GM19023 (cell line): Measurements from ENCODE around the gene ZNF134.

Experiments used
- ATAC-seq: cut with Tn5 transposase; IDR thresholded peaks from one replicate; pipeline ENCODE4 v1.9.1; 2021; ENCODE audit warnings: mild to moderate bottlenecking, moderate library complexity; ENCODE audit not compliant: unreplicated experiment

The ZNF134 gene

DNA sequence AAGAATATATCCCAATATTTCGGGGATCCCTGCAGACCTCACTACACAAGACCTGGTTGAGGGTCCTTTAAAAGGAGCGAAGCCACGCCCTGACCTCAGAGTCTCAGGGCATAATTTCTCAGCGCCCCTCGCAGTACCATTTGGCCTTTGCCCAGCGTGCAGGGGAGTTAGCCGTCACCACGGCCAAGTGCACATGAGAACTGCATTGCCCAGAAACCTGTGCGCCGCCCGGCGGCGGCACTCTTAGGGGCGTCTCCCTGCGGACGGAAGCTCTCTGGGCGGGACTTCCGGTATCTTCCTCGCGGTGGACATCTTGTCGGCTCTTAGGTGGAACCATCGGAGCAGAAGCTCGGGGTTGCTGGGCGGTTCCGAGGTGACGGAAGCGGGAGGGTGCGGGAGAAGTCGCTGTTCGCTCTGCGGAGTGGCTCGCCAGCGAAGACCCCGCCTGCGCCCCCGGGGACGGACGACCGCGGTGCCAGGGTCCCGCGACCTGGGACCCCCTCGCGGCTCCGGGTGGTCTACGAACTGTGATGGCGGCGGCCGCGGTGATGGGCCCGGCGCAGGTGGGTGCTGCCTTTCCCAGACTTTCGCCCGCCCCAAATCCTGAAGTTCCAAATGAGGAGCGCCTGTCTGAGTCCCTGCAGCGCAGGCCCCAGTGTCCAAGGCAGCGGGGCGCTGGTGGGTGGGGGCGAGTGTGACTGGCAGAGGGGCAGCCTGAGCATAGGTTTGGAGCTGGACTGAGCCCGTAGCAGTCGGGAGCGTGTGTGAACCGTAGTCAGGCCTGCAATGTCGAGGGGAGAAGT, at the start of gene ZNF134:
TSS of gene ZNF134 (plus strand) at position 302 of the 803 bp plus-strand sequence. CDS start 5,227 bp downstream, outside the sequence.
- ATAC-seq: peak; percentile 91

GRCh38 chr19:57566396-57567265, 47.4 kb upstream of the ZNF134 start:
- no peak for ATAC-seq

DNA sequence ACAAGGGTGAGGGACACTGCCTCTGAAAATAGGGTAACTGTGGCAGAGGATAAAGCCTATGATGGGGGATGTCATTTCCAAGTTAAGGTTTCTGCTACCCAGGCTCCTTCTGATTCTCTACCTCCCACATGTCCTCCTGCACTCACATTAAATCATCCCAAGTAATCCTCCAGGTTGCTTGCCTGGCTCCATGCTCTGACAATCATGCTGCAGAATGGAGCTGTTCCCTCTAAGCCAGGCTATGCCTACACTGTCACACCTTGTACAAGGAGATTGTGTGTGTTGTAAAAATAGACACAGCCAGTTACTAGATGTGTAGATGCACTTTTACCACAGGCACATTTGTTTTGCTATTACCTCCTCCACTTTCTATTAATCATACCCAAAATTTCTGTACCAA, 43.3 kb upstream of the ZNF134 start:
- no peak for ATAC-seq

DNA sequence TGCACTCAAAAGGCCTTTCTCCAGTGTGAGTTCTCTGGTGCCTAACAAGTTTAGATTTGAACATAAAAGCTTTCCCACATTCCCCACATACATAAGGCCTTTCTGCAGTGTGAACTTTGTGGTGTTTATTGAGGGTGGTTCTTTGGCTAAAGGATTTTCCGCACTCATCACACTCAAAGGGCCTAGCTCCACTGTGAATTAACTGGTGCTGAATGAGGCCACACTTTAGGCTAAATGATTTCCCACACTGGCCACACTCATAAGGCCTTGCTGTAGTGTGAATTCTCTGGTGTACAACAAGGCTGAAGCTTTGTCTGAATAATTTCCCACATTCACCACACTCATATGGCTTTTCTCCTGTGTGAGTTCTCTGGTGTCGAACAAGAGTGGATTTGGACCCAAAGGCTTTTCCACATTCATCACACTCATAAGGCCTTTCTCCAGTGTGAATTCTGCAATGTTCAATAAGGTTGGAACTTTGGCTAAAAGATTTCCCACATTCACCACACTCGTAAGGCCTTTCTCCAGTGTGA, 41.6 kb upstream of the ZNF134 start:
- no peak for ATAC-seq

GRCh38 chr19:57576661-57577060, 37.4 kb upstream of the ZNF134 start:
- ATAC-seq: no peak

- peak; percentile 96 for ATAC-seq
These were observed 35.4 kb upstream of the ZNF134 start, which contains the start of gene ZNF416 for GRCh38 chr19:57578487-57579205. TSS of gene ZNF416 (minus strand) at chr19:57578911. CDS start at chr19:57578704, 207 bp downstream.

DNA sequence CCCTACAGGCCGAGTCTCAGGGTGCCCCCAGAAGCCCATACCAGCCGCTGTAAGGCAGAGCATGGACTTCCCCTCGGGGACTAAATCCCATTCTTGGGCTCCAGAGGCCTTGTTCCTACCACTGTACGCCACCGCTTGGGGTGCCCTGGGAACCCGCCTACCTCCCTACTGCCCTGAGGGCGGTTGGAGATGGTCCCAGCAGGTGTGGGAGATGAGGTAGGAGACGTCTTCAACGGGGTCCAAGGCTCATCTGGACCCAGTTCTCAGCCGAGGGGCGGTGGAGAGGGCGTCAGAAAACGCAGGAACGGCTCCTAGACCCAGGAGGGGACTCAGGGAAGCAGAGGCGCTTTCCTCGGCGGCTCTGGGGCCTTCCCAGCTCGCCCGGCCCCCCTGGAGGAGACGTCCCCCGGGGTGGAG, 30.9 kb upstream of the ZNF134 start:
- no peak for ATAC-seq

DNA sequence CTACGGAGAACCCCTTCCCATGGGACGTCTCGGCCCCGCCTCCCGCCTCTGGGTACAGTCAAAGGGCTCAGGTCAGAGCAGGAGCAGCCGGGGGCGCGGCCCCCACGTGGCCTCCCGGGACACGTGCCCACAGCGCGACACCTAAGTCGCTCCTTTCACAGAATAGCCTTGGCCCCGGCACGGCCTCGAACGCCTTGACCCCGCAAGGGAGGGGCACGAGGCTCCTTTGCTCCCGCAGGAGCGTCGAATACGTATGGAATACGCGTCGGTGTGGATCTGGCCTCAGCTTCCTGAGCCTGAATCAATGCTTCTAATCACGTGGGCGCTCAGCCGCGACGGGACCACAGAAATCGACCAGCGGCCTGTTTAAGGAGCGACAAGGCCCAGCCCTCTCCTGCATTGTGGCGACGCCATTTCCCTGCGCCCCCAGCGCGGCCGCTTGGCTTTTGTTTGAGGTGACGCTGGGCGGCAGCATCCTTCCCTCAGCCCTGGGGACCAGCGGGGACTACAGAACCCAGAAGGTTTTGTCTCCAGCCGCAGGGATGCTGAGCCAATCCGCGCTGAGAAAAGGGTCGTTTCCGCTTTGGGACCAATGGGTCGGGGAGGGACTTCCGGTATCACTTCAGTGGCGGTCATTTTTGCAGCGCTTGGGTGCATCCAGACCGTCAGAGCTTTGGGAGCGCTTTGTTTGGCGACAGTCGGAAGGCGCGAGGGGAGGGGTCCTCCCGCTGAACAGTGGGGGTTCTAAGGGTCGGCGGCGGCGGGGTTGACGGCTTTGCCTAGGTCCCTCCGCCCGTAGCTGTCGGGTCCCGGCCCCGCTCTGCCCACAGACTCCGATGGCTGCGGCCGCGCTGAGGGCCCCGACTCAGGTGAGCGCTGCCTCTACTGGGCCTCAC, 30.3 kb upstream of the ZNF134 start, which contains the start of gene ZIK1:
TSS of gene ZIK1 (plus strand) at position 625 of the 896 bp plus-strand sequence. CDS start at position 837, 212 bp downstream.
- peak; percentile 82 for ATAC-seq

DNA sequence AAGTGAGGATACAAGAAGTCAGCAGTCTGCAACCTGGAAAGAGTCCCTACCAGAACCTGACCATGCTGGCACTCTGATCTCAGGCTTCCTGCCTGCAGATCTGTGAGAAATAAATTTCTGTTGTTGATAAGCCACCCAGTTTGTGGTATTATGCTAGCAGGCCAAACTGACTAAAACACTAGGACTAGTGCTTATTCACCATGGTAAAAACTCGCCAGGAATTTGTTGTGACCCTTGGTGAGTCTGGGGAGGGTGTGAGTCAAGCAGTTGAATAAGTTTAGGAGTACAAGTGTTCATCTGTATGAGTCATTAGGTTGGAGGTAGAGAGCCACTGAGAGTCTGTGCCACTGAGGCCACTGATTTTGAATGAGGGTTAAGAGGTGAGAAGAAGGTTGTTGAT, 26.5 kb upstream of the ZNF134 start:
- no peak for ATAC-seq

DNA sequence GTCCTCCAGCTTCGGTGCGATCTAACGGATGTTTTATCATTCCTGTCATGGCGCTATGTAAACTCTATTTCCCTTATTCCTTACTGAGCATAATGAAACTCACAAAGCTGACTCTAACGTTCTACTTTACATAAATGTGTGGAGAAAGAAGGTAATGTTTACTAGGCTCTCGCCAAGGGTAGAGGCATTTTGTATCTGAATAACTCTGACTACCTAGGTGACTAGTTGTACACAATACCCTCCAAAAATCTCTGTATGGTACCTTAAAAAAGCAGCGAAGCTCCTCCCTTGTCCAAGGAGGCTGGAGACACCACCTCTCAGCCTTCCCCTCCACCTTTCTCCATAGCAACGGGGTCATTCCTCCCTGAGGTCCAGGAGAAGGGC, 14.7 kb upstream of the ZNF134 start:
- ATAC-seq: peak; percentile 18

DNA sequence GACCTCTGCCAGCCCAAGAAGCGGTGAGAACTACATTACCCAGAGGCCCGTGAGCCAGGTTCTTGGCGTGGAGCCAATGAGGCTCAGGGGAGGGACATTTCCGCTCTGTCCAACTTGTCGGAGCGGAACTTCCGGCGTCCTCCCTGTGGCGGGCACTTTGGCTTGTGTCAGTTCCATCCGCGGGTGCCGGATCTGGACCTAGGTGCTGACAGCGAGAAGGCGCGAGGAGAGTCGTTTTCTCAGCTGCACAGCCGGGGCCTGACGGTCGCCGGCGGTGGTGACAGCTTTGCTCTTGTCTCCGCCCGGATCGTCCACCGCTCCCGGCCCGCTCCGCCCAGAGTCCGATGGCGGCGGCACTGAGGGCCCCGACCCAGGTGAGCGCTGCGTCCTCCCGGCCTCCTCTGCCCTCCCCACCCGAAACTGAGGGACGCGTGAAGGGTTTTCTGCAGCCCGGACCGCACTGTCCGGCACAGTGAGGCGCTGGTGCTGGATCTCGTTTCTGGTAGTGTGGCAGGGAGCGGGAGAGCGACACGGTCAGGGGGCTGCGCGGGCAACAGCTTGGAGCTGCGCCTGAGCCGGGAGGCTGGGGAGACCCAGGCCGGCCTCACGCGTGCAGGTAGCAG, 14.2 kb upstream of the ZNF134 start, which contains the start of gene ZNF530:
TSS of gene ZNF530 (plus strand) at position 125 of the 623 bp plus-strand sequence. CDS start 4,461 bp downstream, outside the sequence.
- ATAC-seq: peak; percentile 93

- no peak for ATAC-seq
These were observed 7.1 kb upstream of the ZNF134 start for GRCh38 chr19:57606931-57607330.

DNA sequence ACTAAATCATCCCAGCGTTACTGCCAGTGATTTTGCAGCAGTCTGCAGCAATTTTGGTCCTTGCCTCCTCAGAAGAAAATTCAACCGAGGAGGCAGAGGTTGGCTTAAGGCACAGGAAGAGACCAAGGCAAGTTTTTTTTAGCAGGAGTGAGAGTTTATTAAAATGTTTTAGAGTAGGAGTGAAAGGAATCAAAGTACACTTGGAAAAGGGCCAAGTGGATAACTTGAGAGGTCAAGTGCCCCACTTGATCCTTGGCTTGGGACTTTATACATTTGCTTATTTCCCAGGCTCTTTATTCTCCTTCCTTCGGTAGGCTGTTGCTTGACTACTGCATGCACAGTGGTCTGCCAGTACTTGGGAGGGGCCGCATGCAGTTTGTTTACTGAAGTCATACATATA, 2.9 kb upstream of the ZNF134 start:
- ATAC-seq: no peak

DNA sequence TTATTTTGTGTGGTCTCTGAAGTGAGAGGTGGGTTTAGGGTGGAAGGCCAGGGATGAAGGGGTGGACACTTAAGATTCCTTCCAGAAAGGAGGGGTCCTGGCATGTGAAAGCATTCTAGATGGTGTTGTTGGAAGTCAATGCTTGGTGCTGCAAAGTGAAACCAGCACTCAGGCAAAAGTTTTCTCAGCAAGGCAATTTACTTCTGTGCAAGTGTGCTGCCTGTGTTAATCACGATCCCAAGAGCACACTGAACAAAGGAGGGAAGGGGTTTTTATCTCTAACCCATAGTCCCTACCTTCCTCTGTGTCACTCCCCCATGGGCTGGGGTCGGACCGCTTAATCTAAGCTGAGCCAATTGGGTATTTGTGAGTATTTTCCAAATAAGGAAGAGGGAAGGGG, 1.3 kb downstream of the ZNF134 start:
- no peak for ATAC-seq

GRCh38 chr19:57620673-57621348, 6.8 kb downstream of the ZNF134 start:
- no peak for ATAC-seq

- ATAC-seq: no peak
These were observed 9.0 kb downstream of the ZNF134 start for GRCh38 chr19:57623091-57623490.

- peak; percentile 94 for ATAC-seq
These were observed 19.2 kb downstream of the ZNF134 start, which contains the start of gene ZNF211 for GRCh38 chr19:57632987-57633831. TSS of gene ZNF211 (plus strand) at chr19:57633168. CDS start at chr19:57633347, 179 bp downstream.

DNA sequence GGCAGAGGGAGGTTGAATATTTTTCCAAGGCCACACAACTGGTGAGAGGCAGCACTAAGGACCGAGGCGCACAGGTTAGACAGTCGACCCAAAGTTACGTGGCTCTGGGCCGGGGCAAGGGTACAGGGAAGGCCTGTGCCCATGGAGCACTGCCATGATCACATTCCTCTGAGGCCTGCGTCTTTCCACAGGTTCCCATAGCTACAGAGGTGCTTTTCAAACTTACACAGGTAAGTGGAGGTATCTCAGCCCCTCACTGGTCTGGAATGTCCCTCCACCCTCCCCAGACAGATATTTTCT, 19.7 kb downstream of the ZNF134 start:
- ATAC-seq: no peak
